Panc1 (cell line): ENCODE measurements around the gene KIAA1958. TPM values are rescaled to one million over a fixed set of nuclear protein-coding genes. Genes with fewer than 3 reads are reported as not detected.

Source experiments
- ATAC-seq: fragments of 200-7000 bp; cut with Tn5 transposase; 2 replicates; pipeline ENCODE4 v1.9.1; 2020; ENCODE audit warnings: mild to moderate bottlenecking, moderate library complexity
- BruUV-seq: library from RNA; stranded (reverse); fragments of 400-500 nt; replicated peaks from 2 replicates; lab custom pipeline; 2021; lab: Mats Ljungman, UMichigan
- CTCF ChIA-PET: fragments of 300-600 bp; sonication (Branson Sonifier 250); formaldehyde crosslinking; loops from one replicate; lab custom pipeline; 2022; ENCODE audit warnings: antibody characterized with exemption; lab: Charles Lee
- POLR2A ChIA-PET: fragments of 300-600 bp; sonication (Branson Sonifier 250); formaldehyde crosslinking; loops from one replicate; lab custom pipeline; 2022; ENCODE audit warnings: antibody characterized with exemption; lab: Charles Lee
- DNase-seq: peaks from one replicate; pipeline ENCODE4 v3.0.0-alpha.2; 2010; ENCODE audit warnings: low read depth, low spot score
- H3K27ac ChIP-seq: 2 replicates; pipeline ENCODE4 v1.5.1; 2011; ENCODE audit warnings: mild to moderate bottlenecking, low read length, inconsistent platforms
- H3K27me3 ChIP-seq: fragments of 200-500 bp; sonication (Bioruptor generic); 2 replicates; pipeline ENCODE4 v1.6.0; 2014; ENCODE audit warnings: low read length, inconsistent platforms; ENCODE audit not compliant: control insufficient read depth, insufficient read depth
- H3K36me3 ChIP-seq: fragments of 200-500 bp; sonication (Bioruptor generic); 2 replicates; pipeline ENCODE4 v1.5.1; 2014; ENCODE audit warnings: inconsistent platforms, mild to moderate bottlenecking, low read length, moderate library complexity; ENCODE audit not compliant: control insufficient read depth, insufficient read depth
- H3K4me1 ChIP-seq: 2 replicates; pipeline ENCODE4 v1.5.1; 2011; ENCODE audit warnings: inconsistent platforms, mild to moderate bottlenecking, low read length, moderate library complexity; ENCODE audit not compliant: control insufficient read depth, insufficient read depth
- H3K4me3 ChIP-seq, 2 experiments: 2 replicates each; pipeline ENCODE4 v1.5.1; 2011 to 2012; ENCODE audit warnings: low read depth in 2 of 2, low read length in 2 of 2, mild to moderate bottlenecking in 2 of 2, inconsistent platforms in 1 of 2, moderate library complexity in 1 of 2
- H3K9me3 ChIP-seq: fragments of 200-500 bp; sonication (Bioruptor generic); 2 replicates; pipeline ENCODE4 v1.5.1; 2014; ENCODE audit warnings: low read depth, mild to moderate bottlenecking, inconsistent platforms, low read length, moderate library complexity; ENCODE audit not compliant: control insufficient read depth, insufficient read depth
- CTCF ChIP-seq: fragments of 450-650 bp; IDR thresholded peaks from 2 replicates; pipeline ENCODE4 v1.5.1; 2017; ENCODE audit warnings: mild to moderate bottlenecking
- POLR2AphosphoS5 ChIP-seq: IDR thresholded peaks from 2 replicates; pipeline ENCODE4 v1.6.1; 2012; ENCODE audit warnings: mild to moderate bottlenecking, low read depth, low read length, moderate library complexity
- REST ChIP-seq, 2 experiments: IDR thresholded peaks; 2 replicates each; pipeline ENCODE4 v1.6.1; 2011 to 2012; ENCODE audit warnings: low read depth in 2 of 2, control low read depth in 1 of 2, low read length in 1 of 2, mild to moderate bottlenecking in 1 of 2, moderate library complexity in 1 of 2; ENCODE audit not compliant: insufficient read depth in 1 of 2
- SIN3A ChIP-seq: IDR thresholded peaks from 2 replicates; pipeline ENCODE4 v1.6.1; 2012; ENCODE audit warnings: low read depth, mild to moderate bottlenecking, low read length, moderate library complexity, borderline replicate concordance; ENCODE audit not compliant: insufficient read depth
- TCF7L2 ChIP-seq: IDR thresholded peaks from 2 replicates; pipeline ENCODE4 v1.6.1; 2011; ENCODE audit warnings: mild to moderate bottlenecking, low read depth, low read length, inconsistent platforms
- in situ Hi-C: cut with HindIII; loops from 2 replicates; pipeline ENCODE4 v1.10.0; 2016; ENCODE audit warnings: low sequenced_read_pairs, low pct_unique_long_range_greater_than_20kb
- intact Hi-C: fragments of 100-400 bp; cut with micrococcal nuclease; formaldehyde crosslinking; loops from one replicate; pipeline ENCODE4 v1.10.0; 2022; ENCODE audit not compliant: unreplicated experiment
- total RNA-seq: library from RNA; stranded (reverse); gene quantifications from one replicate; pipeline ENCODE4 v1.2.1, GENCODE V29; 2021; ENCODE audit not compliant: unreplicated experiment

The KIAA1958 gene
- total RNA-seq, 1 experiment from 2014 or later = 10.4 TPM

- no peak for DNase-seq
- no peak for ATAC-seq
- TF ChIP-seq SIN3A (no peak), TCF7L2 (no peak), REST (IDR thresholded peaks at IDR 0.05; ENCODE audit: insufficient read depth in 1 of 2, low read depth in 2 of 2, low read length in 1 of 2) (no peak), CTCF (no peak), POLR2AphosphoS5 (no peak)
- in situ Hi-C loops (no loop called here), intact Hi-C loops (no loop called here)
- Histone ChIP-seq H3K9me3 (no peaks in the 10 kb centered on the region), H3K27ac (no peak overlapping the region), H3K4me3 (no peak overlapping the region), H3K27me3 (no peaks in the 10 kb centered on the region), H3K36me3 (no peaks in the 10 kb centered on the region), H3K4me1 (no peaks in the 10 kb centered on the region)
- BruUV-seq = no TSS peak
- ChIA-PET CTCF (no interaction called here), POLR2A (no interaction called here)
Observed at GRCh38 chr9:112559629-112560413, 73.2 kb downstream of the KIAA1958 start.

GRCh38 chr9:112562235-112562958 lies 75.8 kb downstream of the KIAA1958 start:
- ChIA-PET POLR2A (no interaction called here), CTCF (no interaction called here)
- DNase-seq = no peak
- H3K36me3 ChIP-seq = no peaks in the 10 kb centered on the region
- TF ChIP-seq POLR2AphosphoS5 (no peak), SIN3A (no peak)
- intact Hi-C loops = no loop called here
- H3K27ac ChIP-seq = no peak overlapping the region
- in situ Hi-C loops = no loop called here
- ATAC-seq = no peak
- no TSS peak for BruUV-seq
- no peaks in the 10 kb centered on the region for H3K9me3 ChIP-seq
- no peaks in the 10 kb centered on the region for H3K4me1 ChIP-seq
- H3K4me3 ChIP-seq = no peak overlapping the region
- H3K27me3 ChIP-seq = no peaks in the 10 kb centered on the region
